ENCODE data around the gene BCL11B.

Gene BCL11B

DNA sequence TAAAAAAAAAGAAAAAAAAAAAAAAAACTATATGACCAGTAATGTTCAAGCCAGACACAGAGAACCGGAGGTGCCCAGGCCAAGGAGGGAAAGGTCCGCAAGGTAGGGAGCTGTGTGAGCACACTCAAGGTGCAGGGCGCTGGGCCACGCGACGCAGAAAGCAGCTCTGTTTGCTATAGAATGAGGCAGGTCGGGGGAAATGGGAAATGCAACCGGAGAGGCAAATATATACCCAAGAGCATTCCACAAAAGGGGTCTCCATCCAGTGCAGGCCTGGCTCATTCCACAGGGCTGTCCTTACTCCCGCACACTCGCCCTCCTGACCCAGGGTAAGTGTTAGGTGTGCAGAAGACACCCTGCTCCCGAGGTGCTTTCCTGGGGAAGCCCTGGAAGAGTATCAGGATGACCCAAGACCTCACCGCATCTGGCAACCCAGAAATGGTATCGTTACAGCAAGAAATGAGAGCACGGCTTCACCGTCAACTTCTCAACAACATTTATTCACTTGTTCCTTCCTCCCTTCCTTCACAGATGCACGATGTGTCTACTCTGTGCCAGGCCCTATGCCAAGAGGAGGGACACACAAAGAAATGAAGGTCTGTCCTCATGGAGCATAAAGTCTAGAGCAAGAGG, 86.4 kb downstream of the BCL11B start:
- no peak for DNase-seq

DNA sequence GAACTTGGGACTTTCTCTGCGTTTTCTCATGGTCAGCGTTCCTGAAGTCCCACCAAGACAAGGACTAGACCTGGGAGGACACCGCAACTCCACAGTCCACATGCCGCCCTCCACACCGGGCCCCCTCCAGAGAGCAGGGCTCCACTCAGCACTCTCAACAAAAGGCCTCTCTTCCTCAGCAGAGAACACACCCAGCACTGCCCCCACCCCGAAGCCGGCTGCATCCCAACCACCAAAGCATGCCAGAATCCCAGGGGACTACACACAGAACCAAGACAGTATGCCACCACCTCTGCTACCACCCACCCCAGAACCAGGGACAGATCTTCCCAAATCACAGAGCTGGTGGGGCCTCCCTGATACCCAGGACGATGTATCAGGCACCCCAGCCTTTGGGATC, 88.3 kb downstream of the BCL11B start:
- no peak for DNase-seq

DNA sequence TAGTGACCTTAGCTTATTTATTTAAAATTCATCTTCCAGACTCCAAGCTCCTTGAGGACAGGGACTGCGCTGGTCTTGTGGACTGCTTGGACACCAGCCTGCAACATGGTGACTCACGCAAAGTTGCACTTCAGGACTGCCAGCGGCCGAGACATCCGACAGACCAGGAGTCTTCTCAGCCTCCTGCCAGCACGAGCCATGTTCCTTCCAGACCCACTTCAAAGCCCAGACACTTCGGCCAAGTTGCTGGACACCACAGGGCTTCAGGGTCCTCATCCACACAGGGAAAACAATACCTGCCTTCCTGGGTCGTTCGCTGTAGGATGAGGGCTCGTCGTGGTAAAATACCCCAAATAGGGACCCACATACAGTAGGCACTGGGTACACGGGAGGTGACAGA, 88.7 kb downstream of the BCL11B start:
- DNase-seq, result no peak

DNA sequence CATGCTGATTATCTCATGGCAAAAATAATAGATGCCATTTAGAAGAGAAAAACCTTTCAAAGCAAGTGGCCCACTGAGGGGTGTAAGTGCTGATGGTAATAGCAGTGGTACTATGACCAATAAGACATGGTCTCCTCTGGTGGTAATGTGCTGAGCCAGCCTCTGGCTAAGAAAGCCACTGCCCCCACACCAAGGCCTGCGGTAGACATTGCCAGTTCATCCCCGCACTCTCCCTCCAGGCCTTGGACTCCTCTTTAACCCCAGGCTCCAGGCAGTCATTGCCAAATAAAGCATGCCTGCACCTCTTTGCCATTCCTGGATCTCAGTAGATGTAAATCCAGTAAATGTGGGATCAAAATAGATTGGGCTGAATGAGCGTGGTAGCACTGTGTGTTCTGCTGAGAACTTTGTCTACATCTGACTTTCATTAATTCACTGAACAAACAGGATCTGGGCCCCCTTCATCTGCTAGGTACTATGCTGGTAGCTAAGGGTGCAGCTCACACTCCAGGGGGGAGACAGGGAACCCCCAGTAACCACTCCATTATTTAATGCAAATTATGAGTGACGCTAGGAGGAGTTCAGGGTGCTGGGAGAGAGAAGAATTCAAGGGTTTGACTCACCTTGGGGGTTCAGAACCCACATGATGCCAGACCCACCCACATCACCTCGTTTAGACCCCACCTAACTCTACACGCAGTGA, 89.3 kb downstream of the BCL11B start:
- DNase-seq, result no peak

DNA sequence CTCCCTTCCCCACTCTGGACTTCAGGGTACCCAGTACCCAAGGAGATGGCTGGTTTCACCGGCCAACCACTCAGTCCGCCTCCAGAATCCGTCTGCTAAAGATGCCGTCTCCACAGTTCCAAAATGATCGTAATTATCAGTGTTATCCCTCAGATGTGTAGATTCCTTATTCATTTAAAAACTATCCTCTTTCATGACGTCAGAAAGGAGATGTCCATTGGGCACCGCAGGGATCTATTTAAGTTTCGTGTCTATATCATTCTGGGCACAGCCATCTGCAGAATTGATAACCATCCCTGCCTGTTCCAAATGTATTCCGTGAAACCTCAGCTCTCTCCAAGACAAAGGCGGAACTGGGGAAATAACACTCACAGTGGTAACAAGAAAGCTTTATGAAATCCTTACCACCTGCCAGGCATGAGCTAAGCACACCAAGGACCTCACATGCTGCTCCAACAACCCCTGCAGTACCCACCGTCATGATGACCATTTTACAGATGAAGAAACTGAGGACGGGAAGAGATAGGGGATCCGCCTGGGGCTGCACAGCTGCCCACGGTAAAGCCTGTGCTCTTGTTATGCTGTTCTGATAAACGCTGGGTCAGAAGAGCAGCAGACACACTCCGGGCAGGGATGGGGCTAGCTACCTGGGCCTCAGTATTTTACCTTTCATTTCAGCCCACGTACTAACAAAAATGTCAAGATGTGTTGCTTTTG, 90.0 kb downstream of the BCL11B start:
- DNase-seq, result no peak

DNA sequence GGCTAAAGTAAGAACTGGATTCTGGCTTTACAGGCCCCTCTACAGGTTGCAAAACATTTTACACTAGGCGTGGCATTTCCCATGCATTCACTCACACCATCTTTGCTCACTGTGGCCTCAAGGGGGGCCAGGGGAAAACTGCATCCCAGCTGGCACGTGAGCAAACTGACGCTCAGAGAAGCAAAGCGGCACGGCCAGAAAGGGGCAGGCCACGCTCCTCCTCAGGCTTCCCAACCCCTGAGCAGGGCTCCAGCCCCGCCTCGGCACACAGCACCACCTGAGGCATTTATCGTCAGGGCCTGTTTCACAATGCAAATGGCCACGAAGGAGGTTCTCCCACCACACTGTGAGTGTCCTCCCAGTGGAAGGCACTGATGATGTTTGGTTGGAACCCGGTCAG, 90.8 kb downstream of the BCL11B start:
- DNase-seq, result no peak

DNA sequence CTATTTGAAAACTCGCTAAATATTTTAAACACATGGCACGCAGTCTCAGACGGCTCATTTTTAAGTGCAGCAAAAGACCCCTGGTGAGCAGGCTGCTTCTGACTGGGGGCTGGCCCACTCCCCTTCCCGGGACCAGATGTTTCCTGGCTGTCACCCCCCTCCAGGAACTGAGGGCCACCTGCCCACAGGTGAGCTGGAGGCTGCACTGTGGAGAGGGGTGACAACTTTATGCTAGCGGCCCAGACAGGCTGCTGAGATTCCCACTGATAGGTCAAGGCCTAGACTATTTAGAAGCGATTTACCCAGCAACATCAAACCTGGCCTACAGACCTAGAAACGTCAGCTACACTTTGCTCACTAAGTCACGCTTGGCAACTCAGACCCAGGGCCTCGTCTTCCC, 92.1 kb downstream of the BCL11B start:
- DNase-seq, result no peak

DNA sequence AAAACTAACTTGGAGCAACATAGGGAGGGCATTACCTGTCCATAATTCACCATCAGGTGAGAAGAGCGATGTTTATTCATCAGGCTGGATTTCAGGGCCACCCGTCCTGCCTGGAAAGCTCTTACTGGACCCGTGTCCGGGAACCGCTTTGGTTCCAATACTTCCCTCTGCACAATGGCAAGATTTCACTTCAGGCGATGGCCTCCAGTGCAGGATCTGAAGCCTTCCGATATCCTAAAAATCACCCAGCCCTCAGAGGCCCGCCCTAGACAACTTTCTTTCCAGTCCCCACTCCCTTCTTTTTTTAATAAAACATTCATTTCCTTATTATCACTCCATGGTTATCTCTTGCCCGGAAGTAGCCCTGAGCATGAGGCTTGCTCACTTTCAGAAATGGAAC, 92.5 kb downstream of the BCL11B start:
- no peak for DNase-seq

DNA sequence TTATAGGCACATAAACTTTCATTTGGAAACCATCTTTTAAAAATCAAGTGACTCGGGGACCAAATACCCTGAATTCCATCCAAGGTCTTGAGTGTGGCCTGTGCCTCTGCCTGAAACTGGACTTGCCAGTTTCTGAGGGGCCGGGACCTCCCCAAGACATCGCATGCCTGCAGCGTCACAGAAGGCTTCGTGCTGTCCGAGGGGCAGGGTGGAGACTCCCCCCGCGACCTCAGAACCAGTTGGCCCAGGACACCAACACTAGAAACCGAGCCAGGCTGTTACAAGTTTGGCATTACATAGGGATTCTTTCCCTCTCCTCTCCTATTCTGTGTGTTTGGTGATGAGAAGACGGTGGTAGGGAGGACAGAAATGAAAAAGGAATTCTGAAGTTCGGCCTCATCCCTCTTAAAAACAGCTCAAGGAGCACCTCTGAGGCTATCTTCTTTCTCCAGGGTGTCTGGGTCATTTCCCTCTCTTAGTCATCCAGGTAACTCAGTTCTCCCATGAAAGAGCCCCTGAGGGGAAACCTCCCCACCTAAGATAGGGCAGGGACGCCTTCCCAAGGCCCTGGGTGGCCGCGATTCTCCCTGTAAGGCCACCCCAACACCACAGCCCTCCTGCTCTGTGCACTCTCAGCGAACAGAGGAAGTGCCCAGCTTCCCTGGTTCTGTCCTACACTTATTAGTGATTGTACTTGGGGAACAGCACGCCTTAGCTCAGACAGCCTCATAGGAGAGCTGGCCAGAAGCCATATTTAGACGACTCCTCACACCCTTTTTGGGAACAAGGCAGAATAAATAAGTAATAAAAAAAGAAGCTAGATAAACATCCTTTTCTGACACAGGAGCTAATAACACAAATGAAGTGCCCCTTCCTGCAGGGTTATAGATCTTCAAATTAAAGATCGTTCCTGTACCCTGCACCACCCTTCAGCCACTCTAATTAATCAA, 93.8 kb downstream of the BCL11B start:
- no peak for DNase-seq

DNA sequence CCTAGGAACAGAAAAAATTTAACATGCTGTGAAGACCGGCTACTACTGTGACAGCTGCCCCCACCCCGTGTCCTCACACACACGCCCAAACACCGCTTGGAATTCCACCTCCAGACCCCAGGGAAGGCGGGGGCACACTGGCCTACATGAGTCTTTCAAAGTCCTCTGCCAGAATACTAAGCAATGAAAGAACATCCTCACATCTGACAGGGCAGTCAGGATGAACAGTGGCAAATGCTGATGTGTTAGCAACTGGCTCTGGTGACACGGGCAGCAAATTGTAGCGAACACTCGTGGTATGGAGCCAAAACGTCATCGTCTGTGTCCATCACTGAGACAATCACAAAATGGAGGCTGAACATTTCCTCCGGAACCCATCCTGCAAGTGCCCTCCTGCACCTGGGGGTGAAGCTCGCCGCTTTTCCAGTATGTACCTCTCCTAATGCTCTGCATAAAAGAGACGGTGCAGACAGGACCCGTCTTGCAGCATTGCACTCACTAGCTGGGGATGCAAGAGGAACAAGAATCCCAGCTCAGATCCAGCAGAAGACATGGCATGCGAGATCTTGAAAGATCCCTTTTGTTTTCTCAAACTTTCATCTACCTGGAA, 94.8 kb downstream of the BCL11B start:
- DNase-seq, result no peak

DNA sequence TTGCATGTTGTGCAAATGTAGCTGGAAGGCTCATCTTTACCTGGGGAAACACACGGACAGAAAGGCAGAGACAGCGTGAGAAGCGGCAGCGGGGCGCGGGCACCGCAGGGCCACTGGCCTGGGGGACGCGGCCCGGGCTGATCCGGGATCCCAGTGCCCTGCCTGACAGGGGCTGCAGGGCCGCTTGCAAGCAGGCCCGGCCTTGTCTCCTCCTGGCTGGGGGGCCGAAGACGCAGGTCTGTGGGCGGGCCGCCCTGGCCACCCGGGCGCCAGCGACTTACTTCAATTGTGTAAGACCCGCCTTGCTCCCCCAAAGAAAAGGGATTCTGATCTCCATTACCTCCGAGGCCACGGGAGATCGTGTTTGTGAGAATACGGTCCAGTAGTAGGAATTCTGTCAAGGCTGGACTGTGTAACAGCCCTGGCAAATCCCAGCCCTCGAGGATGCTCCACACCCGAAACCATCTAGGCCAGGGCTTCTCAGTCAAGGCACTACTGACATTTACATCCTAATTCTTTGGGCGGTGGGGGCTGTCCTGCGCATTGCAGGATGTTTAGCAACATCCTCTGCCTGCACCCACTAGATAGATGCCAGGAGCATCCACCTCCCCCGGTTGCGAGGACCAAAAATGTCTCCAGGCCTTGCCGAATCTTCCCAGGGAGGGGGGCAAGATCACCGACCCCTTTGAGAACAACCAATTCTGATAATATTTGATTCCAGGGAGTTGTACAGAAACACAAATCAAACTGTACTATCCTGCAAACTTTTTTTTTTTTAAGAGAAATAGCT, 95.6 kb downstream of the BCL11B start:
- no peak for DNase-seq

DNA sequence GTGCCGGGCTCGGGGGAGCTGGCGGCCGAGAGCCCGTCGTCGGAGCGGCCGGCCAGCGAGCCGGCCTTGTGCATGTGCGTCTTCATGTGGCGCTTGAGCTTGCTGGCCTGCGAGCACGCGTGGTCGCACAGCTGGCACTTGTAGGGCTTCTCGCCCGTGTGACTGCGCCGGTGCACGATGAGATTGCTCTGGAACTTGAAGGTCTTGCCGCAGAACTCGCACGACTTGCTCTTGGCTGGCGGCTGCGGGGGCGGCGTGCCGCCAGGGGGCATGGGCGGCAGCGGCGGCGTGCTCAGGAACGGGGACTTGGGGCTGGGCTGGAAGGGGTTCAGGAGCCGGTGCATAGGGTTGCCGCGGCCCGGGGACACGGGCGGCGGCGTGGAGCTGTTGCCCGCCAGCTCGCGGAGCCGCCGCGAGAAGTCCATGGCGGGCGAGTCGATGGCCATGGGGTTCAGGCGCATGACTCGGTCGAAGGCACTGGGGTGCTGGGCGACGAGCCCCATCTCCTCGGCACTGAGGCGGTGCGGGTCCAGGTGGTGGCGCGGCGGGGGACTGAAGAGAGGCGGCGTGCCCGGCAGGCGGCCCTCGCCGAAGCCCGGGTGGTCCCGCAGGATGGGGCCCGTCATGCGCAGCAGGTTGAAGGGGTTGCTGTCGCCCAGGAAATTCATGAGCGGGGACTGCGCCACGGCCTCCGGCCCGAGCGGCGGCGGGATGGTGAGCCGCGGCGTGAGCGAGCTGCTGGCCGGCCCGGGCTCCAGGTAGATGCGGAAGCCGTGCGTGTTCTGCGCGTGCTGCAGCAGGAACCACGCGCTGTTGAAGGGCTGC, 96.5 kb downstream of the BCL11B start:
- no peak for DNase-seq

DNA sequence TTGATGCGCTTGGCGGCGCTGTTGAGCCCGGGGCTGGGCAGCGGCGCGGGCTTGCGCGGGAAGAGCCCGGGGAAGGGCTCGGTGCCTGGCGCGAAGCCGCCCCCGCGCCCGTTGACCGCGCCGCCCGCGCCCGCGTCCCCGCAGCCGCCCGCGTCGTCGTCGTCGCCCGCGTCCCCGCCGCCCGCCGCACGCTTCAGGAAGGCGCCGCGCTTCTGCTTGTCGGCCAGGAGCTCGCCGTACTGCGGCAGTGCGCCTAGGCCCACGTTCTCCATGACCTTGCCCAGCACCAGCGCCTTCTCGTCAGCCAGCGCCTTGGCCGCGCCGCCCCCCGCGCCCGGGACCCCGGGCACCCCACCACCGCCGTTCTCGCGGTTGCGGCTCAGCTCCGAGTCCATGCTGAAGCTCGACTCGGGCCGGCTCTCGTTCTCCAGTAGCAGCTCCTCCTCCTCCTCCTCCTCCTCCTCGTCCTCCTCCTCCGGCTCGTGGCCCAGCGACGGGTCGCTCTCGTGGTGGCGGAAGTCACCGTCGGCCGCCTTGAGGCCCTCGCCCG, 97.2 kb downstream of the BCL11B start:
- DNase-seq, result no peak

DNA sequence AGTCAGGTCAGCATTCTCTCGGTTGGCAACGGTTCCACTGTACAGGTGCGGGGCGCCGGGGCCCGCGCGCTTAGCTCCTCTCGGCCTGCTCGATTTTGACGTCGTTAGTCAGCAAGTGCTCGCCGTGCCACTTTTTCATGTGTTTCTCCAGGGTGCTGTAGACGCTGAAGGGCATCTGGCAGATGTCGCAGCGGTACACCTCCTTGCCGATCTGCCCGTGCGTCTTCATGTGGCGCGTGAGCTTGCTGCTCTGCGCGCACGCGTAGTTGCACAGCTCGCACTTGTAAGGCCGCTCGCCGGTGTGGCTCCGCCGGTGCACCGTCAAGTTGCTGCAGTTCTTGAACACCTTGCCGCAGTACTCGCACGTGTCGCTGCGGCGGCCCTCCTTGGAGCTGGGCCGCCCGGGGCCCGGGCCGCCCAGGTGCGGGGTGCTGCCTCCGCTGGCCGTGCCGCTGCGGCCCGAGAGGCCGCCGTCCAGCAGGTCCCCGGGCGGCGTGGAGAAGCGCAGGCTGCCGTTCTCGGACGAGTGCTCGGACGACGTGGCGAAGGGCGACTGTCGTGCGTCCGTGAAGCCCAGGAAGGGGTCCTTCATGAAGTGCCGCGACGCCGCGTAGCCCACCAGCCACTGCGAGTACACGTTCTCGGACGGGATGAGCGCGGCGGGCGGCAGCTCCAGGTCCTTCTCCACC, 97.8 kb downstream of the BCL11B start:
- no peak for DNase-seq

DNA sequence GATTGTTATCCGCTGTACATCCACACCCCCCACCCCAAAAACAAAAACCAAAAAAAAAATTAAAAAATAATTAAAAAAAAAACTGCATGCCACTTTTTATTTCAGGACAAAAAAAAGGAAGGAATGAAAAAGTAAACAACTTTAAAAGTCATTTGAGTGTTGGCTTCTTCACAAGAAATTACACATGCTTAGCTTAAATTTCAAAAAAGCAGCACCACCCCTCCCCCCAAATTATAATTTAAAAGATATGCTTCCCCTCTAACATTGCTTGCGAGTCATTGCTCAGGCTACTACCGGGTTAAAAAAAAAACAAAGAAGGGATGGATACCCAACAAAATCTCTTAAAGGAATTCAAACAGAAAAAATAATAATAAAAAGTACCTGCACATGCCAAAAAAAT, 98.5 kb downstream of the BCL11B start:
- no peak for DNase-seq

DNA sequence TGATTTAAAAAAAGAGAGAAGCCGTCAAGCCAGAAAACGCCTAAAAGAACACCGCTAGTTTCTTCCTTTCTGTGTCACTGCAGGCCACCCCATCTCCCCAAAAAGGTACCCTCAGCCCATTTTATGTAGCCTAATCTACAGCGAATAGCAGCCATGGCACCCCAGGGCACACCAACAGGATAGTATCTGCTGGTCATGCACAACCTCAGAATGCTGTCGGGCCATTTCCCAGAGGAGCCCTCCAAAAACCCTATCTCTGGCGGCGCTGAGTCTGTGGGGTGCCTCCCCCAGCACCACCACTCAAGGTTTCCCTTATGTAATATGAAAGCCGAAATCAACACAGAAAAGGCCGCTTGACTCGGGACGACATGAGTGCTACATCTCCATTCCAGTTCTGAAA, 98.9 kb downstream of the BCL11B start:
- DNase-seq, result no peak

DNA sequence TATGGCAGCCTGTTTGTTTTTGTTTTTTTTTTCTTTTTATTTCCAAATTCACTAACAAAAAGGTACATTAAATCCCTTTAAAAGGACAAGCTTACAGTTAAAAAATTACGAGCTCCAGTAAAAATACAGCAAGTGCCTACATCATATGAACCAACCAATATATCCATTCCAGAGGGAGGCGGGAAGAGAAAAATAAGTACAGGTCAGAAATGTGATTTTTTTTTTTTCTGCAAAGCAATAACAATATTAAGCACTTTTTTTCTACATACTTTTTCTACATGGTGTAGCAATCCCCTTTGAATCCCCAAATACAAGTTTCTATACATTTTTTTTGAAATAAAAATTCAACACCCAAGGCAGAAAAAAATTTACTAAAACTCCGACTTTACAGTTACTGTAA, 100.6 kb downstream of the BCL11B start:
- no peak for DNase-seq

DNA sequence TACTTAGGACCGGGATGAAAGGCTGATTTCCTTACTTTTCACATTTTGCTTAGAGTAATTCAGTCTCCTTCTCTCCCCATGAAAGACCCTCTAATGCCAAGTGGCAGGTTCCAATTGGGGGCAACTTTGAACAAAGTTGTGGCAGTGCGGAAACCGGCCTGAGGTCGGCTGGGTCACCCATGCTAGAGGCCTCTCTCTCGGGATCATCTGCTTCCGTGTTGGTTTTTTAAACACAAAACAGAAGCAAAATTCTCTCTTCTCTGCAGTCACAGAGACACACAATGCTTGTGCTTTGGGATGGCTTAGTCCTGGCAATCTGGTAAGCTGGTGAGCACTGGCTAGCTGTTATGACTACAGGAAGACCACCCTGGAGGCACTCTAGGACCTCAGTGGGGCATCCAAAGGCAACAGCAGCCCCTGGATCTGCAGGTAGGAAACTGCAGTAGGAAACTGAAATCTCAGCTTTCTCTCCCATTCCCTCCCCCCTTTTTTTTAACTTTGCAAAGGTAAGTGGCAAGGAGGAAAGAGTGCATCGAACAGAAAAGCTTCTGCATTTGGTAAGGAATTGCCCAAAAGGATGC, 102.1 kb downstream of the BCL11B start:
- DNase-seq, result no peak
